Non-pigmented ciliary epithelial cell (primary cell): ENCODE measurements around the gene FAM50B.

Source experiments
- DNase-seq: peaks from one replicate; pipeline ENCODE4 v3.0.0-alpha.2; 2010; ENCODE audit warnings: low read depth

Gene FAM50B

GRCh38 chr6:3895312-3895653 is 46.1 kb downstream of the FAM50B start:
- no peak for DNase-seq

DNA sequence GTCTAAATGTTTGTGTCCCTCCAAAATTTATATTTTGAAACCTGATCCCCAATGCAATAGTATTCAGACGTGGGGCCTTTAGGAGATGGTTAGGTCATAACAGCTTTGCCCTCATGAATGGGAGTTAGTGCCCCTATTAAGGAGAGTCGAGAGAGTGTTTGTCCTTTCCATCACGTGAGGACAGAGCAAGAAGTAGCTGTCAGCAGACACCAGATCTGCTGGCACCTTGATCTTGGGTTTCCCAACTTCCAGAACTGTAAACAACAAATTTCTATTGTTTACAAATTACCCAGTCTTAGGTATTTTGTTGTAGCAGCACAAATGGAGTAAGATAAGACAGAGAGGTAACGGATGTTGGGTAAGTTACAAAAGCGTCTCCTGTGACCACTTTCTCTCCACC is 46.6 kb downstream of the FAM50B start:
- no peak for DNase-seq

GRCh38 chr6:3898265-3898994 is 49.3 kb downstream of the FAM50B start:
- no peak for DNase-seq

DNA sequence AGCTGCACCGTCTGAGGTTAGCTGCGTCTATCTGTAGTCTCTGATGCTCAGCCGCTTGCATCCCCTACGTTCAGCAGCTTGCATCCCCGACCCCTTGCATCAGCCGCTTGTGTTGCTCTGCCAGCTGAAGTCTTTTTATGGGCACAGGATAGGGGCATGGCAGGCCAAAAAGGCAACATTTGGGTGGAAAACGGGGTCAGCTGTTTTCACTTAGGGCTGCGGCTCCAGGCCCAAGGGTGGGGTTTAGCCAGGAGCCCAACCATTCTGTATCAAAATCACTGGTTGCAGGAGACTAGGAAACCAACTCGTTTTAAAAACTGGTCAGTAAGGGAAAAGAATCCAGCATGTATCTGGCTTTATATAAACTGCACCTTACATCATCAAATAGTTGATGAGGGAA is 49.9 kb downstream of the FAM50B start:
- DNase-seq = no peak

DNA sequence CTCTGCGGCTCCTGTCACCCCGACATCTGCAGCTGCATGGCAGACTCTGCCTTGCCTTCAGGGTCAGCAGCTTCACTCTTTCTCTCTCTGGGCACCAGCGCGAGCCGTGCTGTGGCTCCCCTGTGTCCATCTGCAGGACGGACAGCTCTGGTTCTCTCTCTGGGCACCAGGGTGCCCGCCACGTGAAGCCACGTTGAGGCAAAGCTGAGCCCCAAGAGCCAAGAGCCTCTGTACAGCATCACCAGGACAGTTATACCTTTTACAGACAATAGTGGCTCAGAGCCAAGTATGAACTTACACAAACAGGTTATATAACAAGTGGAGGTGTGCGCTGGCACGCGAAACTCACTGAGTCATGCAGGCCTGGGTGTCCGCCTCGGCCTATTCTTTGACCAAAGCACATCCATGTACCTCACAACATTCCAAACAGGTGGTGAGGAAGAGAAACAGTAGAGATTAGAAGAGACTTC is 50.8 kb downstream of the FAM50B start:
- DNase-seq = no peak
